ENCODE results near the gene PAK3.

The PAK3 gene

DNA sequence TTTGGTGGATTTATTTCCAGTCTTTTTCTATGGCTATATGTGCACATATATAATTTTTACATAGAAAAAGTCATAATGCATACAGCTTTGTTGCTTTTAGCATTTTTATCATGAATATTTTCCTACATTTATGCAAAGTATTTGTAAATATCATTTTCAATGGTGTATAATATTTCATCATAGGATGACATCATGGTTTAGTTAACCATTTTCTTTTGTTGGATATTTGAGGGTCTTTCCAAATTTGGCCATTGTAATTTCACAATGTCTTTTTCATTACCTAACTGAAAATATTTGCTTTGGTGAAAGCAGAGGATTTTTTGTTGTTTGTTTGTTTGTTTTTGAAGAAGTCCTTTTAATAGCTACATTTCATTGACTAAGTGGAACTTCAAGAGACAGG, 31.0 kb downstream of the PAK3 start:
- no peak overlapping the region for H3K4me3 ChIP-seq
- H3K27ac ChIP-seq, result no peak overlapping the region

GRCh38 chrX:111129921-111130320, 33.9 kb downstream of the PAK3 start:
- Histone ChIP-seq H3K27ac (no peak overlapping the region), H3K4me3 (no peak overlapping the region)

GRCh38 chrX:111131572-111131971, 35.6 kb downstream of the PAK3 start:
- no peak overlapping the region for H3K27ac ChIP-seq
- H3K4me3 ChIP-seq, result no peak overlapping the region

- no peak overlapping the region for H3K4me3 ChIP-seq
- H3K27ac ChIP-seq, result no peak overlapping the region
These were observed 37.4 kb downstream of the PAK3 start for GRCh38 chrX:111133389-111133788.

GRCh38 chrX:111145878-111146277, 49.9 kb downstream of the PAK3 start:
- no peak overlapping the region for H3K27ac ChIP-seq
- H3K4me3 ChIP-seq, result no peak overlapping the region

GRCh38 chrX:111151764-111152163, 55.8 kb downstream of the PAK3 start:
- no peak overlapping the region for H3K27ac ChIP-seq
- no peak overlapping the region for H3K4me3 ChIP-seq

DNA sequence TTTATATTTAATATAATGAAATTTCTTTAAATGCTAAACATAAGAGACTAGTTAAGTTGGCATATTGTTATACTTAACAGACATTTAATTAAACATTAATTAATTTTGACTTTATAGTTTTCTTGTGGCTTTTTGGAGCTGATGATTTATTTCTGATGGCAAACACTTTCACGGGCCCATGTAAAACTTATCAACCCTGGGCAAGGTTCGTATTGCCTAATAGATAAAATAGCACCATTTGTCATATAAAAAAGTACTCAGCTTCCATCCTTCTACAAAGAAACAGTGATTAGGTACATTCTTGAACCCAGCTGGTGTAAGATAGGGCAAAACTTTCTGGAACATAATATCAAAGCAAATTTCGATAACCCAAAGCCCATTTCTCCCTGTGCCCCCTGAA, 63.2 kb downstream of the PAK3 start:
- Histone ChIP-seq H3K4me3 (no peak overlapping the region), H3K27ac (no peak overlapping the region)

- no peak overlapping the region for H3K4me3 ChIP-seq
- no peak overlapping the region for H3K27ac ChIP-seq
These were observed 68.7 kb downstream of the PAK3 start for GRCh38 chrX:111164728-111165127.

DNA sequence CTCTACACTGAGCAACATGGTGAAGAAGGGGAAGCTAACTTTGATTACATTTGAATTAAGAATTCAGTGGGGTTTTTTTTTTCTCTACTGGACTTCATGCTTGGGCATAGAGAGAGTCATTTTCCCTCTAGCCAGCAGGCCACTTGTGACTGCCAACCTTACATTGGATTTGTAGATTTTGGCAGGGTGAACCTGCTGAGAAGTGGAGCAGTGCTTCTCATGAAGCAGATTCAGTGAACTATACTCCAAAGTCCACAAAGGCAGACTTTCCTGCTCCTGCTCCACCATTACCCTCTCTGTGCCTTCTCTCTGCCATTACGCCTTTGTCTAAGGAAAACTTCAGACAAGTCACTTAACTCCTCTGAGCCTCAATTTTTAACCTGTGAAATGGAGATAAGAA, 69.9 kb downstream of the PAK3 start:
- Histone ChIP-seq H3K4me3 (no peak overlapping the region), H3K27ac (no peak overlapping the region)

GRCh38 chrX:111167334-111167733, 71.3 kb downstream of the PAK3 start:
- Histone ChIP-seq H3K4me3 (no peak overlapping the region), H3K27ac (no peak overlapping the region)

DNA sequence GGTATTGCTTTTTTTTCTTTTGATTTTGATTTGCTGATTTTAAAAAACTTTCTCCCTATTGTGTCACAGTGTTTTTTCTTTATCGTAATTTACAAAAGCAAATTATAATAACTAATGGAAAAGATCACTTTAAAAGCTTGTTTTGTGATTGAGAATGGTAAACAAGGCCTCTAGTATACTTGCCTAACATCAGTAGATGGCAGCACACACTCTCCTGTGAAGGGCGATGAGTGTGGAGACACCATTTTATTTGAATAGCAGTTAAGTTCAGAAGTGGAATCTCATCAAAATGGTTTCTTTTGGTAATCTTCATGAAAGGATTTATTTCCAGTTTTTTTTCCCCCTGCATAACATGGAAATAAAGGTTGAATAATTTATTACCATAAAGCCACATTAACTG, 72.3 kb downstream of the PAK3 start:
- Histone ChIP-seq H3K27ac (no peak overlapping the region), H3K4me3 (no peak overlapping the region)

DNA sequence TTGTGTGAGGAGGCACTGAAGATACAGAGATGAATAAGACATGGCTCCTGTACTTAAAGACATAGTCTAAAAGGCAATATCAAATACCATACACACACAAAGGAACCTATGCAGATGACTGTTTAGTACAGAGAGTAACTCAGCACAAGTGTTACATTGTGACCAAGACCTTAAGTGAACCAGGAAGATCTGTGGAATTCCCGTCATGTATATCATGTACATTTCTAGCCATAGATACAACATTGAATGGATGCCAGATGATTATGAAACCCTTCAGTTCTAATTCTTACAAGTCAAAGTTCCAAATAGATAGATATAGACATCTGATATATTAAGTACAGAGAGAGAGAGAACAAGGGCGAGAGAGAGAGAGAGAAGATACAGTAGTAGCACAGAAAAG, 73.2 kb downstream of the PAK3 start:
- no peak overlapping the region for H3K4me3 ChIP-seq
- no peak overlapping the region for H3K27ac ChIP-seq

DNA sequence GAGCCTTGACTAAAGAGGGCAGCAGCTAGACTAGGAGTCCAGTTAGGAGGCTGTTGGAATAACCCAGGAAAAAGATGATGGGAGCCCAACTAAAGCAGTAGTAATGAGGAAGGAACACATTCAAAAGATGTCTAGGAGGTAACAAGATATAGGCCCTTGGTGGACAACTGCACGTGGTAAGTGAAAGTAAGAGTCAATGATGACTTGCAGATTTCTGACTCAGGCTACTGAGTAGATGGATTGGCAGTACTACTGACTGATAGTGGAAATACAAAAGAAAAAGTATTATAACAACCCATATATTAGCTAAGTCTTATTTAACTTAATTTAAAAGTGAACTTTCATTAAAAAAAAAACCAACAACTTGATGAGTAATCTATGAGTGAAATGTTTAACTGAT, 74.0 kb downstream of the PAK3 start:
- no peak overlapping the region for H3K27ac ChIP-seq

DNA sequence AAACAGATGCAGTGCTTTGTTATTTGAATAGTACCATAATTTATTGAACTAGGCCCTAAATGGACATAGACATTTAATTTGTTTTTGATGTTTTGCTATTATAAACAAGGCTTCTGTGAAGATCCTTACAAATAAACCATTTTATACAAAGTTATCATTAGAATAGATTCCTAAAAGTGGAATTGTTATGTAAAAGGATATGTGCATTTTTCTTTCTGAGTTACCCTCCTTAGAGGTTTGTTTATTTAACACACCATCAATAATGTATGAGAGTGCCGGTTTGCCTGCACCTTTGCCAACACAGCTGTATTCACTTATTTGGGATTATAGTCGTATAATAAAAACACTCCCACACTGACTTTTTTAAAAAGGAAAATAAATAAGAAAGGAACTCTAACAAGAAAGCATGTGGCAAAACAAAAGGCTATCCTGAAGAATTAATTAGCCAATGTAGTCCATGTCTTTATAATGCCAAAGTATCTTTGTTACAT, 84.8 kb downstream of the PAK3 start:
- Histone ChIP-seq H3K4me3 (no peak overlapping the region), H3K27ac (no peak overlapping the region)

More for the DNA sequence above, 74.0 kb downstream of the PAK3 start:
- H3K4me3 ChIP-seq, result no peak overlapping the region

- no peak overlapping the region for H3K4me3 ChIP-seq
- H3K27ac ChIP-seq, result no peak overlapping the region
These were observed 86.0 kb downstream of the PAK3 start for GRCh38 chrX:111181951-111182350.

GRCh38 chrX:111182997-111183396, 87.0 kb downstream of the PAK3 start:
- Histone ChIP-seq H3K27ac (no peak overlapping the region), H3K4me3 (no peak overlapping the region)

DNA sequence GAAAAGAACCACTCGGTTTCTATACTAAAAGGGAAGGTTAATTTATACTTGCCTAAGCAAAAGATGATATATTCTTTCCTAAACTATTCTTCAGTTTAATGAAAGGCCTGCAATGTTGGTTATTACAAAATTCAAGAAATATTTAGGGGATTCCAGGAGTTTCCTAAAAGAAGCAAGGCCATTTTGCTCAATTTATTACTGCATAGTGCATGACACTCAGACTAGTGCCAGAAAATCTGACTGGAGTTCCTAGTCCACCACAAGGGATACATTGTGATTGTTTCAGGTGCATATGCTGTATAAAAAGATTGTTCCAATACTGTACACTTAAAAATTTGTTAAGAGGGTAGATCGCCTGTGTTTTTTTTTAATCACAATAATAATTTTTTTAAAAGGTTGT, 95.6 kb downstream of the PAK3 start:
- no peak overlapping the region for H3K27ac ChIP-seq
- no peak overlapping the region for H3K4me3 ChIP-seq

- Histone ChIP-seq H3K4me3 (no peak overlapping the region), H3K27ac (no peak overlapping the region)
These were observed 103.5 kb downstream of the PAK3 start for GRCh38 chrX:111199505-111199904.

GRCh38 chrX:111200327-111200726, 104.3 kb downstream of the PAK3 start:
- no peak overlapping the region for H3K4me3 ChIP-seq
- no peak overlapping the region for H3K27ac ChIP-seq

DNA sequence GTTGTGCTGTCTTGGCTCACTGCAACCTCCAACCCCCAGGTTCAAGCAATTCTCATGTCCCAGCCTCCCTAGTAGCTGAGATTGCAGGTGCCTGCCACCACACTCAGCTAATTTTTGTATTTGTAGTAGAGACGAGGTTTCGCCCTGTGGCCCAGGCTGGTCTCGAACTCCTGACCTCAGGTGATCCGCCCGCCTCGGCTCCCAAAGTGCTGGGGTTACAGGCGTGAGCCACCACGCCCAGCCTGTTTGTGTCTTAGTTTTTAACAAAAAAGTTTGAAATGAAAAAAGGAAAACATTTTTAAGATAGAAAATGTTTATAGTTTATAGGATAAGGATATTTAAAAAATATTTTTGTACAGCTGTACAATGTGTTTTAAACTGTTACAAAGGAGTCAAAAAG, 111.9 kb downstream of the PAK3 start:
- Histone ChIP-seq H3K27ac (no peak overlapping the region), H3K4me3 (no peak overlapping the region)

GRCh38 chrX:111216293-111216801, 120.4 kb downstream of the PAK3 start:
- Histone ChIP-seq H3K27ac (no peak overlapping the region), H3K4me3 (no peak overlapping the region)

DNA sequence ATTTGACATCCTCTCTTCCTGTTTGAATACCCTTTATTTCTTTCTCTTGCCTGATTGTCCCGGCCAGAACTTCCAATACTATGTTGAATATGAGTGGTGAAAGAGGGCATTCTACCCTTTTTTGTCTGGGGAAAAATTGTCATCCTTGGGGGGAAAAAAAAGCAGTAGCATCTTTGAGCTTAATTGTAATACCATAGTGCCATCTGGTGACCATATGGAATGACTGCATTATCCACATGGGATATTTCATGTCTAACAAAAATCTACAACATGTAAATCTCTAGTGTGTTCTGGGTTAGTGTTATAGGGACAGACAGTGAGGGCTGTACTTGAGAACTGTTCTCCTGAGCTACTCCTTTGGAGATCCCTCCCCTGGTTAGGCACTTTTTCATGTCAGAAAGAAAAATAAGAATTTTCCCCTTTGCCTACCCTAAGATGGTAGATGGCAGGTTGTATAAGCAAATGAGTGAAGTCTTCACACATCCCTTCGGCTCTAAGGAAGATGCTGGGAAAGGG, 148.3 kb downstream of the PAK3 start:
- Histone ChIP-seq H3K4me3 (no peak overlapping the region), H3K27ac (no peak overlapping the region)

Data from skin epidermis (tissue), 12 donors.